ENCODE measurements around the gene NDST3. TPM values are rescaled to one million over a fixed set of nuclear protein-coding genes. Genes with fewer than 3 reads are reported as not detected.

NDST3 gene
- polyA plus RNA-seq, 1 donor (not counting 4 experiments of a cell fraction or from before 2014, with no cell fraction given): not detected

DNA sequence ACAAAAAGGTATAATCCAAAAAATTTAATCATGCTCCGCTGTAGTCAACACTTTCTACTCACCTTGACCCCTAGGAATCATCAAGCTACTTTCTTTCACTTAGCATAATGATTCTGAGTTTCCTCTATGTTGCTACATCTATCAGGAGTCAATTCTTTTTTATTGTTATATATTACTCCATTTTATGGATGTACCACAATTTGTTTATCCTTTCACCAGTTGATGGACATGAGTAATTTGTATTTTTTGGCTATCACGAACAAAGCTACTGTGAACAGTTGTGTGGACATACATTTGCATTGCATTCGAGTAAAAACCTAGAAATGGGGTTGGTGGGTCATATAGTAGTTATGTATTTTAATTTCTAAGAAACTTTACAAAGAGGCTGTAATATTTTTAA is 215.6 kb downstream of the NDST3 start:
- no peaks in the 10 kb centered on the region for H3K27me3 ChIP-seq (ENCODE audit: control insufficient read depth, extremely low read depth, insufficient read depth, low read length)

DNA sequence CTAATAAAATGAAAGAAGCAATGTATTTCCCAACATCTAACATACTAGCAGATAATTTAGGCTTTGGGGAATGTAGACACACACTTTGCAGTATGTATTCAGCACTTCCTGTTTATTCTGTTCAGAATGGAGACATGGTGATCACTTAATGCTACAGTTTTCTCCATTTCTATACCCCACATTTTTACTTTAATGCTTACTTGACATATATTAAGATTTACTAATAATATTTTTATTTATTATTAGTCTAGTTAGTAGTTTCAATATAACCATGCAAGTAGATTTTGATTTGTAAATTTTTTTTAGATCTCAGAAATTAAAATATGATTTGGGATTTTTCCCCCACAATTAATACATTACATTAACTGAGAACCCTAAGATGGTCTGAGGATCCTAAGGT is 220.1 kb downstream of the NDST3 start:
- no peak for FAIRE-seq
- no peak overlapping the region for H3K27ac ChIP-seq (ENCODE audit: control insufficient read depth, insufficient read depth, low read length)
- H3K79me2 ChIP-seq (ENCODE audit: control insufficient read depth, insufficient read depth, low read length): no peaks in the 10 kb centered on the region
- no peak for TF ChIP-seq EZH2 (IDR thresholded peaks at IDR 0.05; ENCODE audit: low read length)
- TF ChIP-seq, protein P1, sequence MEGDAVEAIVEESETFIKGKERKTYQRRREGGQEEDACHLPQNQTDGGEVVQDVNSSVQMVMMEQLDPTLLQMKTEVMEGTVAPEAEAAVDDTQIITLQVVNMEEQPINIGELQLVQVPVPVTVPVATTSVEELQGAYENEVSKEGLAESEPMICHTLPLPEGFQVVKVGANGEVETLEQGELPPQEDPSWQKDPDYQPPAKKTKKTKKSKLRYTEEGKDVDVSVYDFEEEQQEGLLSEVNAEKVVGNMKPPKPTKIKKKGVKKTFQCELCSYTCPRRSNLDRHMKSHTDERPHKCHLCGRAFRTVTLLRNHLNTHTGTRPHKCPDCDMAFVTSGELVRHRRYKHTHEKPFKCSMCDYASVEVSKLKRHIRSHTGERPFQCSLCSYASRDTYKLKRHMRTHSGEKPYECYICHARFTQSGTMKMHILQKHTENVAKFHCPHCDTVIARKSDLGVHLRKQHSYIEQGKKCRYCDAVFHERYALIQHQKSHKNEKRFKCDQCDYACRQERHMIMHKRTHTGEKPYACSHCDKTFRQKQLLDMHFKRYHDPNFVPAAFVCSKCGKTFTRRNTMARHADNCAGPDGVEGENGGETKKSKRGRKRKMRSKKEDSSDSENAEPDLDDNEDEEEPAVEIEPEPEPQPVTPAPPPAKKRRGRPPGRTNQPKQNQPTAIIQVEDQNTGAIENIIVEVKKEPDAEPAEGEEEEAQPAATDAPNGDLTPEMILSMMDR (optimal IDR thresholded peaks at IDR 0.05 in 1 of 3, IDR thresholded peaks at IDR 0.05 in 1 of 3, conservative IDR thresholded peaks at IDR 0.05 in 1 of 3; ENCODE audit: extremely low read depth in 1 of 3, insufficient read depth in 2 of 3, low read length in 3 of 3): no peak
- no peak overlapping the region for H2AFZ ChIP-seq (ENCODE audit: control insufficient read depth, low read length)
- H4K20me1 ChIP-seq (ENCODE audit: control insufficient read depth, extremely low read depth, insufficient read depth, low read length): no peaks in the 10 kb centered on the region
- H3K9ac ChIP-seq (ENCODE audit: control insufficient read depth, extremely low read depth, insufficient read depth, low read length): no peak overlapping the region
- H3K9me1 ChIP-seq (ENCODE audit: control insufficient read depth, extremely low read depth, insufficient read depth, low read length): no peaks in the 10 kb centered on the region
- no peak overlapping the region for H3K4me2 ChIP-seq (ENCODE audit: control insufficient read depth, extremely low read depth, insufficient read depth, low read depth, low read length)
- no peaks in the 10 kb centered on the region for H3K9me3 ChIP-seq (ENCODE audit: control insufficient read depth, low read depth, low read length)
- H3K36me3 ChIP-seq (ENCODE audit: control insufficient read depth in 2 of 2, extremely low read depth in 1 of 2, insufficient read depth in 2 of 2, low read length in 2 of 2): no peaks in the 10 kb centered on the region
- no peaks in the 10 kb centered on the region for H3K27me3 ChIP-seq (ENCODE audit: control insufficient read depth, extremely low read depth, insufficient read depth, low read length)
- dilution Hi-C loops (cut with MboI; ENCODE audit: extremely low pct_ligation_motif_present, low sequenced_read_pairs): no loop called here
- no peaks in the 10 kb centered on the region for H3K4me1 ChIP-seq (ENCODE audit: control insufficient read depth, extremely low read depth, insufficient read depth, low read length)
- H3K4me3 ChIP-seq (ENCODE audit: control insufficient read depth in 2 of 3, extremely low read depth in 1 of 3, insufficient read depth in 2 of 3, low read depth in 1 of 3, low read length in 3 of 3): no peak overlapping the region
- no peak for DNase-seq (ENCODE audit: low read depth, low spot score)

More for the DNA sequence above, 215.6 kb downstream of the NDST3 start:
- Histone ChIP-seq H3K4me2 (ENCODE audit: control insufficient read depth, extremely low read depth, insufficient read depth, low read depth, low read length) (no peak overlapping the region), H3K36me3 (ENCODE audit: control insufficient read depth in 2 of 2, extremely low read depth in 1 of 2, insufficient read depth in 2 of 2, low read length in 2 of 2) (no peaks in the 10 kb centered on the region), H2AFZ (ENCODE audit: control insufficient read depth, low read length) (no peak overlapping the region), H3K9ac (ENCODE audit: control insufficient read depth, extremely low read depth, insufficient read depth, low read length) (no peak overlapping the region), H3K9me3 (ENCODE audit: control insufficient read depth, low read depth, low read length) (no peaks in the 10 kb centered on the region), H3K9me1 (ENCODE audit: control insufficient read depth, extremely low read depth, insufficient read depth, low read length) (no peaks in the 10 kb centered on the region), H3K4me1 (ENCODE audit: control insufficient read depth, extremely low read depth, insufficient read depth, low read length) (no peaks in the 10 kb centered on the region), H3K79me2 (ENCODE audit: control insufficient read depth, insufficient read depth, low read length) (no peaks in the 10 kb centered on the region), H3K27ac (ENCODE audit: control insufficient read depth, insufficient read depth, low read length) (no peak overlapping the region), H4K20me1 (ENCODE audit: control insufficient read depth, extremely low read depth, insufficient read depth, low read length) (no peaks in the 10 kb centered on the region), H3K4me3 (ENCODE audit: control insufficient read depth in 2 of 3, extremely low read depth in 1 of 3, insufficient read depth in 2 of 3, low read depth in 1 of 3, low read length in 3 of 3) (no peak overlapping the region)
- no peak for DNase-seq (ENCODE audit: low read depth, low spot score)
- FAIRE-seq: no peak
- dilution Hi-C loops (cut with MboI; ENCODE audit: extremely low pct_ligation_motif_present, low sequenced_read_pairs): no loop called here
- no peak for TF ChIP-seq EZH2 (IDR thresholded peaks at IDR 0.05; ENCODE audit: low read length)

DNA sequence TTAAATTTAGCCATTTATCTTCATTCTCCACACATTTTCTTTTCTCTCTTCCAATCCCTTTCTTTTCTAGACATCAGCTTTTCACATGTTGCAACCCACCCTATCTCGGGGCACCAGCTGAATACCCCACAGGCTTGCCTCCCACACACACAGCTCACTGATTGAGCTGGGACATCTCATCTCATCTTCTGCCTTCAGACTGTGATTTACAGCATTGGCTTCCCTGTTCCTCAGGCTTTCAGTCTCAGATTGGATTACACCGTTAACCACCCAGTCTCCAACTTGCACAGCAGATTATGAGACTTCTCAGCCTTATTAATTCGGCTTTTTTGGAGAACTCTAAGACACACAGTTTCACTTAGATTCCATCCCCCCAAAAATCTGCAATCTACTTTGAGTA is 224.8 kb downstream of the NDST3 start:
- FAIRE-seq: no peak
- dilution Hi-C loops (cut with MboI; ENCODE audit: extremely low pct_ligation_motif_present, low sequenced_read_pairs): no loop called here
- H3K27ac ChIP-seq (ENCODE audit: control insufficient read depth, insufficient read depth, low read length): no peak overlapping the region
- H3K4me3 ChIP-seq (ENCODE audit: control insufficient read depth in 2 of 3, extremely low read depth in 1 of 3, insufficient read depth in 2 of 3, low read depth in 1 of 3, low read length in 3 of 3): no peak overlapping the region
- H3K9me1 ChIP-seq (ENCODE audit: control insufficient read depth, extremely low read depth, insufficient read depth, low read length): no peaks in the 10 kb centered on the region
- no peak for DNase-seq (ENCODE audit: low read depth, low spot score)
- H3K27me3 ChIP-seq (ENCODE audit: control insufficient read depth, extremely low read depth, insufficient read depth, low read length): no peaks in the 10 kb centered on the region
- H3K36me3 ChIP-seq (ENCODE audit: control insufficient read depth in 2 of 2, extremely low read depth in 1 of 2, insufficient read depth in 2 of 2, low read length in 2 of 2): no peaks in the 10 kb centered on the region
- no peak overlapping the region for H3K9ac ChIP-seq (ENCODE audit: control insufficient read depth, extremely low read depth, insufficient read depth, low read length)
- H2AFZ ChIP-seq (ENCODE audit: control insufficient read depth, low read length): no peak overlapping the region
- H3K4me2 ChIP-seq (ENCODE audit: control insufficient read depth, extremely low read depth, insufficient read depth, low read depth, low read length): no peak overlapping the region
- no peaks in the 10 kb centered on the region for H3K4me1 ChIP-seq (ENCODE audit: control insufficient read depth, extremely low read depth, insufficient read depth, low read length)
- H3K79me2 ChIP-seq (ENCODE audit: control insufficient read depth, insufficient read depth, low read length): no peaks in the 10 kb centered on the region
- TF ChIP-seq, protein P1 (optimal IDR thresholded peaks at IDR 0.05 in 1 of 3, IDR thresholded peaks at IDR 0.05 in 1 of 3, conservative IDR thresholded peaks at IDR 0.05 in 1 of 3; ENCODE audit: extremely low read depth in 1 of 3, insufficient read depth in 2 of 3, low read length in 3 of 3): no peak
- TF ChIP-seq EZH2 (IDR thresholded peaks at IDR 0.05; ENCODE audit: low read length): no peak
- no peaks in the 10 kb centered on the region for H3K9me3 ChIP-seq (ENCODE audit: control insufficient read depth, low read depth, low read length)
- no peaks in the 10 kb centered on the region for H4K20me1 ChIP-seq (ENCODE audit: control insufficient read depth, extremely low read depth, insufficient read depth, low read length)
